Left kidney (tissue), 2 donors: ENCODE results near the gene ZNF783. TPM values are rescaled to one million over a fixed set of nuclear protein-coding genes. Genes with fewer than 3 reads are reported as not detected.
"Not testable (repeated sequence)": the region's sequence is repeated elsewhere in the genome, so short reads cannot be mapped to it uniquely, and the experiment has no call there.

ENCODE experiments used
- DNase-seq: peaks from one replicate; pipeline ENCODE4 v3.0.0-alpha.2; 2013
- polyA plus RNA-seq: library from polyadenylated mRNA; unstranded; fragments of 120-200 nt; gene quantifications from one replicate; pipeline ENCODE4 v1.2.1, GENCODE V29; 2013; ENCODE audit not compliant: insufficient read length

ZNF783 gene
- polyA plus RNA-seq, 1 donor, result 17.0 TPM

DNA sequence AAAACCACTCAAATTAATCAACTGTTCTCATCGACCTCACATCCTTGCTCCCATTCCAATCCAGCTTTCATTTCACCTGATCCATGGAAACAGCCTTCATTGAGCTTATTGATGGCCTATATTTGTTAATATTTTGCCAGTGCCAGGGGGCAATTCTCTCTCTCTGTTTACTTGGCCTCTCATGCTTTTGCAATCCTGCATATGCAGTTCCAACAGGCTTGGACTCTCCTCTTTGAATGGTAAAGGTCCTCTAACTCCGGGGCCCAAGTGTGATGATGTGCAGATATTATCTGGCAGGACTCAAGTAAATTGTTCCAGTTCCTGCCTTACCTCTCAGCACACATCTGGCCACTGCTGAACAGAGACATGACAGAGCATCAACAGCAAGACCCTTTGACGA lies 67.3 kb downstream of the ZNF783 start:
- no peak for DNase-seq

DNA sequence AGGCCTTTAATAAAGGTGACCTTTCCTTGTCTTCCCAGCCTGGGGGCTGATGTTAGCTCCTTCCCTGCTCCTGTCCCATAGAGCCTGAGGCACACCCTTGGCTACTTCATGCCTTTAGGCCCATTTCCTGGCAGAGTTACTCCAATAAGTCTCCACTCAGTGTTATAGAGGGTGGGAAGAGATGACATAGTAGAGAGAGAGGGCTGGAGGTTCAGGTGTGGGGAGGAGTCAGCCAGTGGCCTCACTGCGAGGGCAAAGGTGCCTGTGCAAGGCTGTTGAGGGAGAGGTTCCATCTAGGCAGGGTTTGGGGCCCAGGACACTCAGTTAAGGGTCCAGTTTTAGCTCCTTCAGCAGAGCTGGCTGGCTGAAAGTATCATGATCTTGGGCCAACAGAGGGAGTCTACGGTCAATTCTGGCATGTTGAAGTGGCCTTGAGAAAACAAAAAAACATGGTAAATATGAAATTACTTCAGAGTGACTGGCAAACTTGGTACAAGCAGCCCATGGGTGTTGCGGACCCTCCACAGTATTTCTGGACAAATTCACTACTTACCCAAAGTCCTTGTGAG lies 67.9 kb downstream of the ZNF783 start:
- DNase-seq, result no peak

GRCh38 chr7:149330914-149331567 lies 69.0 kb downstream of the ZNF783 start:
- DNase-seq, result no peak

DNA sequence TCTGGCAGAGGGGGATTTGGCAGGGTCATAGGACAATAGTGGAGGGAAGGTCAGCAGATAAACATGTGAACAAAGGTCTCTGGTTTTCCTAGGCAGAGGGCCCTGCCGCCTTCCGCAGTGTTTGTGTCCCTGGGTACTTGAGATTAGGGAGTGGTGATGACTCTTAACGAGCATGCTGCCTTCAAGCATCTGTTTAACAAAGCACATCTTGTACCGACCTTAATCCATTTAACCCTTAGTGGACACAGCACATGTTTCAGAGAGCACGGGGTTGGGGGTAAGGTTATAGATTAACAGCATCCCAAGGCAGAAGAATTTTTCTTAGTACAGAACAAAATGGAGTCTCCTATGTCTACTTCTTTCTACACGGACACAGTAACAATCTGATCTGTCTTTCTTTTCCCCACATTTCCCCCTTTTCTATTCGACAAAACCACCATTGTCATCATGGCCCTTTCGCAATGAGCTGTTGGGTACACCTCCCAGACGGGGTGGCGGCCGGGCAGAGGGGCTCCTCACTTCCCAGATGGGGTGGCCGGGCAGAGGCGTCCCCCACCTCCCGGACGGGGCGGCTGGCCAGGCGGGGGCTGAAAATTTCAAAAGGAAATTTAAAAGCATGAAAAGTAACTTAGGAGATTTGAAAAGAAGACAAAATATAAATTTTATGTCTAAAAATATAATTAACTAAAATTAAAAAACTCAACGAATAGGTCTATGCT lies 70.8 kb downstream of the ZNF783 start:
- not testable (repeated sequence) for DNase-seq

DNA sequence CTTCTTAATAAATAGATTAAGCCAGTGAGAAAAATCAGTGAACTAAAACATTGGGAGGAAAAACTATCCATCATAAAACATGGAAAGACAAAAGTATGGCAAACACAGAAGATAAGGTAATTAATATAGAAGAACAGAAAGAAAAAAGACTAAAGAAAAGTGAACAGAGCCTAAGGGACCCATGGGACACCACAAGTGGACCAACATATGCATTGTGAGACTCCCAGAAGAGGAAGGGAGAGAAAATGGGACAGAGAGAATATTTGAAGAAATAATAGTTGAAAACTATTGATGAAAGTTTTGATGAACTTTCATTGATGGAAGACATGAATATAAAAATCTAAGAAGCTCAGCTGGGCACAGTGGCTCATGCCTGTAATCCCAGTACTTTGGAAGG lies 71.3 kb downstream of the ZNF783 start:
- no peak for DNase-seq

- DNase-seq, result no peak
Measured at GRCh38 chr7:149334219-149334618, 72.2 kb downstream of the ZNF783 start.

Other genes starting within 250 kb of the ZNF783 start
- gene PDIA4, start 233.7 kb upstream of the ZNF783 start, polyA plus RNA-seq, result 175 TPM
- gene ZNF786, start 171.5 kb upstream of the ZNF783 start, polyA plus RNA-seq, result 9.3 TPM
- 8.6 TPM for gene ZNF425, start 135.9 kb upstream of the ZNF783 start, polyA plus RNA-seq
- gene ZNF398, start 114.7 kb upstream of the ZNF783 start, polyA plus RNA-seq, result 15.6 TPM
- gene ZNF282, start 66.7 kb upstream of the ZNF783 start, polyA plus RNA-seq, result 25.2 TPM
- gene ZNF212, start 22.5 kb upstream of the ZNF783 start, polyA plus RNA-seq, result 17.1 TPM
- 12.7 TPM for gene ZNF777, start 198.9 kb downstream of the ZNF783 start, polyA plus RNA-seq
- 14.3 TPM for gene ZNF746, start 235.6 kb downstream of the ZNF783 start, polyA plus RNA-seq